ENCODE measurements around the gene OR2W3. TPM values are rescaled to one million over a fixed set of nuclear protein-coding genes. Genes with fewer than 3 reads are reported as not detected.

The OR2W3 gene
- total RNA-seq (under 1 TPM in 2 of 4 donors, not detected in 2; 0.24 to 0.57 TPM), polyA plus RNA-seq (under 1 TPM in 1 of 3 donors, not detected in 2; 0.07 TPM)
- long read RNA-seq, donor 1, result 0 reads
- long read RNA-seq, donor 2, result 0 reads

DNA sequence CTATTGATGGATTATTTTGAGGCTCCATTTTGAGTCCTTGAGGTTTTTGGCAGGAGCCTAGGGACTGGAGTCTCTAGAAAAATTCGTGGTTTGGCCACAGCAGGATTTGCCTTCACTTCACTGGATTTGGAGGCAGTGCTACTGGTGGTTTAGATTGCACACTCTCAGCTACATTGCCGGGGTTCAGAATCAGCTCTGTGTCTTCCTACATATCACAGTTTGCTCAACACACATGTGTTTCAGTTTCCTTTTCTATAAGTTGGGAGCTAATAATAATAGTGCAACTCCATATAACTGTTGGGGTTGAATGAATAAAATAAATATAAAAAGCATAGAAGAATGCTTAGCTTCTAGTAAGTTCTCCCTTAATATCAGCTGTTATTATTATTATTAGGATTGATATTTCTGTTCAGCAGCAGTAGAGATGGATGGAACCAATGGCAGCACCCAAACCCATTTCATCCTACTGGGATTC lies at the start of gene OR2W3:
Gene OR2W3 (plus strand): TSS at position 425 of the 475 bp plus-strand sequence. CDS start 0 bp downstream, at position 425.
- Histone ChIP-seq H3K27me3 (ENCODE audit: insufficient read depth in 3 of 3, low read length in 2 of 3) (no peaks in the 10 kb centered on the region), H3K36me3 (ENCODE audit: insufficient read depth in 1 of 2, low read depth in 1 of 2) (no peaks in the 10 kb centered on the region), H3K27ac (no peak within 1 kb of the TSS), H3K4me3 (no peak within 1 kb of the TSS), H3K9me3 (no peaks in the 10 kb centered on the region), H3K4me1 (no peaks in the 10 kb centered on the region)
- no peak for TF ChIP-seq CTCF (IDR thresholded peaks at IDR 0.05)
- no peak for ATAC-seq
- DNase-seq, result no peak
- intact Hi-C loops (cut with DNase I), result no loop called here
- WGBS, 3 donors, result 44 to 46% (median 45%) methylated on average over 2 of the region's 2 CpGs

- ATAC-seq, result no peak
- Histone ChIP-seq H3K36me3 (ENCODE audit: insufficient read depth in 1 of 2, low read depth in 1 of 2) (no peaks in the 10 kb centered on the region), H3K27ac (no peak overlapping the region), H3K9me3 (no peaks in the 10 kb centered on the region), H3K4me3 (no peak overlapping the region), H3K27me3 (ENCODE audit: insufficient read depth in 3 of 3, low read length in 2 of 3) (no peaks in the 10 kb centered on the region), H3K4me1 (no peaks in the 10 kb centered on the region)
- no peak for TF ChIP-seq CTCF (IDR thresholded peaks at IDR 0.05)
- no peak for DNase-seq
- intact Hi-C loops (cut with DNase I), result no loop called here
- WGBS, 3 donors, result 82 to 87% (median 87%) methylated on average over 5 of the region's 5 CpGs
Measured at GRCh38 chr1:247845693-247846017, 49.7 kb upstream of the OR2W3 start.

GRCh38 chr1:247848346-247848745 lies 47.0 kb upstream of the OR2W3 start:
- DNase-seq, result no peak
- Histone ChIP-seq H3K4me3 (no peak overlapping the region), H3K27ac (no peak overlapping the region), H3K36me3 (ENCODE audit: insufficient read depth in 1 of 2, low read depth in 1 of 2) (no peaks in the 10 kb centered on the region), H3K27me3 (ENCODE audit: insufficient read depth in 3 of 3, low read length in 2 of 3) (no peaks in the 10 kb centered on the region), H3K4me1 (no peaks in the 10 kb centered on the region), H3K9me3 (no peaks in the 10 kb centered on the region)
- no peak for ATAC-seq
- intact Hi-C loops (cut with DNase I), result no loop called here
- WGBS, 3 donors, result 85 to 91% (median 90%) methylated on average over 7 of the region's 7 CpGs
- no peak for TF ChIP-seq CTCF (IDR thresholded peaks at IDR 0.05)

DNA sequence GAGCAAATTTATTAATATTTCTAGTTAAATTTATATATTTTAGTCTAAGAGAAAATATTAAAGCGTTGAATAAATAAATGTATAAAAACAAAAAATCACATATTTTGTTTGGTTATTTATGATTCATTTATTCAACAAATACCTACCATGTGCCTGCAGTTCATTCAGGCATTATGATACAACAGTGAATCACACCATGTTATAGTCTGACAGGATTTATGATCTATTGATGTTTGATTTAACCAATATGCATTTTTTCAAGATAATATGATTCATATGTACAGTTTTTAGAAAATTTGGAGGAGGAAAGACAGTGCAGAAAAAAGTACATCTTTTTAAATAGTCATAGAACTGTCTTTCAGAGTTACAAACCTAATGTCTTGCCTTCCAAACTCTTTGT lies 45.8 kb upstream of the OR2W3 start:
- no peaks in the 10 kb centered on the region for H3K36me3 ChIP-seq (ENCODE audit: insufficient read depth in 1 of 2, low read depth in 1 of 2)
- H3K27me3 ChIP-seq (ENCODE audit: insufficient read depth in 3 of 3, low read length in 2 of 3), result no peaks in the 10 kb centered on the region
- no peak for ATAC-seq
- no peaks in the 10 kb centered on the region for H3K9me3 ChIP-seq
- H3K4me3 ChIP-seq, result no peak overlapping the region
- TF ChIP-seq CTCF (IDR thresholded peaks at IDR 0.05), result no peak
- no peaks in the 10 kb centered on the region for H3K4me1 ChIP-seq
- intact Hi-C loops (cut with DNase I), result no loop called here
- no peak overlapping the region for H3K27ac ChIP-seq
- no peak for DNase-seq
- 84 to 97% (median 94%) methylated on average over 1 of the region's 1 CpG for WGBS, 3 donors

GRCh38 chr1:247854899-247855545 lies 40.4 kb upstream of the OR2W3 start:
- Histone ChIP-seq H3K9me3 (no peaks in the 10 kb centered on the region), H3K36me3 (ENCODE audit: insufficient read depth in 1 of 2, low read depth in 1 of 2) (no peaks in the 10 kb centered on the region), H3K4me3 (no peak overlapping the region), H3K4me1 (no peaks in the 10 kb centered on the region), H3K27me3 (ENCODE audit: insufficient read depth in 3 of 3, low read length in 2 of 3) (peaks cover 0 to 31% (median 12%) of the 10 kb centered on the region in 3 donors), H3K27ac (no peak overlapping the region)
- intact Hi-C loops (cut with DNase I), result no loop called here
- ATAC-seq, result no peak
- TF ChIP-seq CTCF (IDR thresholded peaks at IDR 0.05), result no peak
- WGBS, 3 donors, result 83 to 85% (median 84%) methylated on average over 14 of the region's 14 CpGs
- no peak for DNase-seq
